GM18870 (cell line): Measurements from ENCODE around the gene OR10G7.
A peak's percentile ranks its signal among the peaks of the same experiment; 100 is the strongest.

Experiments
- ATAC-seq: cut with Tn5 transposase; IDR thresholded peaks from one replicate; pipeline ENCODE4 v1.9.1; 2021; ENCODE audit warnings: moderate library complexity; ENCODE audit not compliant: unreplicated experiment

Gene OR10G7

GRCh38 chr11:124041254-124041653 lies at the start of gene OR10G7:
Gene OR10G7, minus strand, starts transcription at chr11:124041325. Its CDS starts 2,324 bp downstream, at chr11:124039001.
- ATAC-seq = no peak

- no peak for ATAC-seq
These were observed 45.1 kb upstream of the OR10G7 start for GRCh38 chr11:124085997-124086846.

GRCh38 chr11:124085583-124085982 lies 44.5 kb upstream of the OR10G7 start:
- ATAC-seq = no peak

- no peak for ATAC-seq
These were observed 41.2 kb upstream of the OR10G7 start for GRCh38 chr11:124082371-124082770.

GRCh38 chr11:124081483-124081882 lies 40.4 kb upstream of the OR10G7 start:
- no peak for ATAC-seq

GRCh38 chr11:124080327-124081001 lies 39.3 kb upstream of the OR10G7 start:
- ATAC-seq = no peak

GRCh38 chr11:124079631-124080326 lies 38.7 kb upstream of the OR10G7 start:
- ATAC-seq = no peak

- ATAC-seq = no peak
These were observed 37.5 kb upstream of the OR10G7 start for GRCh38 chr11:124078591-124078990.

GRCh38 chr11:124077266-124077665 lies 36.1 kb upstream of the OR10G7 start:
- ATAC-seq = no peak

GRCh38 chr11:124075841-124076651 lies 34.9 kb upstream of the OR10G7 start:
- peak; percentile 53 for ATAC-seq

GRCh38 chr11:124075492-124075840 lies 34.3 kb upstream of the OR10G7 start:
- no peak for ATAC-seq

- ATAC-seq = no peak
These were observed 33.4 kb upstream of the OR10G7 start for GRCh38 chr11:124074554-124074953.

- ATAC-seq = no peak
These were observed 31.0 kb upstream of the OR10G7 start for GRCh38 chr11:124072147-124072546.

GRCh38 chr11:124071623-124071948 lies 30.5 kb upstream of the OR10G7 start:
- no peak for ATAC-seq

- ATAC-seq = peak; percentile 86
These were observed 29.9 kb upstream of the OR10G7 start for GRCh38 chr11:124070915-124071622.

GRCh38 chr11:124069429-124070401 lies 28.6 kb upstream of the OR10G7 start:
- peak; percentile 73 for ATAC-seq

GRCh38 chr11:124068601-124069110 lies 27.5 kb upstream of the OR10G7 start:
- ATAC-seq = no peak

GRCh38 chr11:124052966-124053365 lies 11.8 kb upstream of the OR10G7 start:
- no peak for ATAC-seq

- no peak for ATAC-seq
These were observed 9.6 kb upstream of the OR10G7 start for GRCh38 chr11:124050748-124051147.
